DMS 273 (cell line): ENCODE results near the gene FRAS1.
A peak's percentile ranks its signal among the peaks of the same experiment; 100 is the strongest.
"Not testable (repeated sequence)": the region's sequence is repeated elsewhere in the genome, so short reads cannot be mapped to it uniquely, and the experiment has no call there.

Experiments
- DNase-seq: peaks from one replicate; lab custom pipeline; 2025; ENCODE audit not compliant: unreplicated experiment; lab: John Stamatoyannopoulos, UW

FRAS1 gene

DNA sequence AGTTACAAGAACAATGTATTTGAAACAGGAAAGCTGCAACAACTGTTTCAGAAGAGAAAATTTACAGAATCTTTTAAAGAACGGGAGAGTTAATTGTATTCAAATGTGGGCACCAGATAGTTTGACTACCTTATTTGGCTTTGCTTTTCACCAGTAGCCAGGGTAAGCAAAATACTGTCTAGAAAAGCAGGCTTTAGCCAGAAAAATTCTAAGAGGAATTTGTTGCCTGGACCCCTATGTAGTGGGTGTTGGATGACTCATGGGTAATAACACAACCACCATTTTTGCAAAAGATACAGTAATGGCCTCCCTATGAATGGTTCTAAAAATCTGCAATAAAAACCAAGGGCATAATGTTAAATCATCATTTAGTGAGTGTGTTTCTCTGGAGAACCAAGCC, 261.0 kb downstream of the FRAS1 start:
- DNase-seq: no peak

DNA sequence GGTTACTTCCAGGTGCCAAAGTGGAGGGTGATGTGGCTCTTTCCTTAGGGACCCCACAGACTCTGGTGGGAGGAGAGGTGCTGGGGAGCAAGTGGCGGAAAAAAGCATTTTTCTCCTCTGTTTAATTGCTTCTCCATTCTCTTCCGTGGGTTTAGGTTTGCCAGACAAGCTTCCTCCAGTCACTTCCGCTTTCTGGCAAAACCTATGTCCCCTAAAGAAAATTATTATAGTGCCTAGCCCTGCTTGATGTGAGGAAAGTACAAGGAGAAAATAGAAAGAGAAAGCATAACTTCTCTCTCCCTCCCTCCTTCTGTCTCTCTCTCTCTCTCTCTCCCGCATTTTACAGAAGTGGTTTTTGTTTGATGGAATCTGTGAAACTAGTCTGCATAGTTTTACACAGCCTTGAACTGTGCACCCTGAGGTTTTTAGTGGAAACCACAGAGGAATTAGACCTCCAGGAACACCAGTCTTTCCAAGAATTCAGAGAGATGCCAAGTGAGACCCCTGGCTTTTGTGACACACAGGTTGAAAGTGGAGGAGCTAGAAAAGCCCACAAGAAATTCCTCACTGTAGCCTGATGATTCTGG, 263.3 kb downstream of the FRAS1 start:
- no peak for DNase-seq

- DNase-seq: no peak
These were observed 264.9 kb downstream of the FRAS1 start for GRCh38 chr4:78322032-78322431.

DNA sequence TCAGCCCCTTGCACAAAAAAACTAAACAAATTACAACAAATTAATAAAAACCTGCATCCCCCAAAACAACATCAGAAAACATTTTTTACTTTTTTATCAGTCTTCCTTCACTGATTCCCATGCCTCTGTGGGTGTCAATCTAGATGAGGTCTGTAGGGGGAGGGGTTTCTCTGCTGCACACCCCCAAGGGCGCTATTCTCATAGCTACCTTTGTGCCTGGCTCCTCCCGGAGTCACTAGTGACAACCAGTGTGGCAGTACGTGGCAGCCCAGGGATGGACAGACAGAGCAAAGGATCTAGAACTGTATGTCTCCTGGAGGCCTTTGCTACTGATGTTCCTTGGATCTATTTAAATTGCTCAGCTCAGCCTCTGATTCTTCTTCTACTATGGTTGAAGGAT, 266.3 kb downstream of the FRAS1 start:
- no peak for DNase-seq

DNA sequence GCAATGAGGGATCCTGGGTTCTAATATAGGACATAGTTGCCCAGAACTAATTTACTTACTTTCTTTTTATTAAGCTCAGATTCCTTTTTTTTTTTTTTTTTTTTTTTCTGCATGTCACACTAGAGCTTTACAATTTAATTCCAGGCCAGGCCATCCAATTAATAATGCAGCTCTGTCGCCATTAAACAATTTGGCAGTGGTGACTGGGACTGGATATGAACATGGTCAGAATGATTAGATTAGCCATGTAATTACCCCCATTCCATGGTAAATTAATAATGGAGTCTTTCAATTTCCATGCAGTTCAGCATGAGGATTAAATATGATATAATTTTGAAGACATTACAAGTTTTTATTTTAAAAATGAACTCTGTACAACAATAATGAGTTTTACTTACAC, 267.5 kb downstream of the FRAS1 start:
- DNase-seq: no peak

DNA sequence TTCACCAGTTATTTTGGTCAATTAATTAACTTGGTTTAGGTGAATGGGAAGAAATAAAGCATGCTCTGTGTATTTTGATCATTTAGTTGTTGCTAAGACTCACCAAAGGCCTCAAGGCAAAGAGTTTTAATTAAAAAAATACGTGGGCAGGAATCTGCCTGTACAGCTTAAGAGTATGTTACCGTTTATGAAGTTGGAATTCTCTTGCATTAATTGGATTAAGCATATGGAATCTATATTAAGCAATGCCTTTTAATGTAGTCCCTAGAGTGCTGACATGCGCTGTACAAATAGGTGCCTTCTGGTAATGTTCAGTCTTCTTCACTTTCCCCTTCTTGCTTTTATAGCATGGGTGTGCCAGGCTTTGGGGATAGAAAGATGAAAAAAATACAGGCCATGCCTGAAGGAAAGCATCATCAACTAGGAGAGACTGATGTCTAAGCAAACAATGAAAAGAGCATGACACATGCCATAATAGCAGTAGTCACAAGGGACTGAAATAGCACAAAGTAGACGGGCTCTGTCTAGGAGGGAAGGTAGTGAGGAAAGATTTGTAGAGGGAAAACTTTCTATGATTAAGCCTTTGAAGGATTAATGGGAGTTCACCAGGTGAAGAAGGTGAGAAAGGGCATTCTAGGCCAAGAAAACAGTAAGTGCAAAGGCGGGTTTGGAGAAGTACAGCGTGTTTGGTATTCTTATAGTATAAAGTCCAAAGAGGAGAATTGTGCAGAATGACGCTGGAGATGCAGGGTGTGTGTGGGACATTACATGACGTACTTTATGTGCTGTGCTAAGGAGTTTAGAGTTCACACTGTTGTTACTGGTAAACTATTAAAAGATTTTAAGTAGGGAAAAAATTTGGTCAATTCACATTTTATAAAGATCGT, 268.4 kb downstream of the FRAS1 start:
- DNase-seq: no peak

DNA sequence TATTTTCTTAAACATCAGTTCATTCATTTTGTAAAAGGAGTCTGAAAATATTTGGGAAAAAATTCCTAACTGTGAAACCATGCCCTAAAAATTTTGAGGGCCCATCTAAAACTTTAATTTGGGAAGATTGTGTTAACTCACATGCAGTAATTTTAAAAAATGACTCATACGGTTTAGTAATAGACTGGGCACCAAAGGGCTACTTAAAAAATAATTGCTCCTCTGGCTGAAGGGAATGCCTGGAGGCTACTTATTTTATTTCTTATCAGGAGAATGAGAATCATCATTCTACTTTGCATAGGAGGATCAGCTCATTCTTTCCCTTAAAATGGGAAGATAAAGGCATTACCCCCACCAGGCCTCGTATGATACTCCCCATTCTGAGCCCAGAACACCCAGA, 271.5 kb downstream of the FRAS1 start:
- not testable (repeated sequence) for DNase-seq

- no peak for DNase-seq
These were observed 274.1 kb downstream of the FRAS1 start for GRCh38 chr4:78331186-78331585.

- no peak for DNase-seq
These were observed 274.8 kb downstream of the FRAS1 start for GRCh38 chr4:78331965-78332364.

DNA sequence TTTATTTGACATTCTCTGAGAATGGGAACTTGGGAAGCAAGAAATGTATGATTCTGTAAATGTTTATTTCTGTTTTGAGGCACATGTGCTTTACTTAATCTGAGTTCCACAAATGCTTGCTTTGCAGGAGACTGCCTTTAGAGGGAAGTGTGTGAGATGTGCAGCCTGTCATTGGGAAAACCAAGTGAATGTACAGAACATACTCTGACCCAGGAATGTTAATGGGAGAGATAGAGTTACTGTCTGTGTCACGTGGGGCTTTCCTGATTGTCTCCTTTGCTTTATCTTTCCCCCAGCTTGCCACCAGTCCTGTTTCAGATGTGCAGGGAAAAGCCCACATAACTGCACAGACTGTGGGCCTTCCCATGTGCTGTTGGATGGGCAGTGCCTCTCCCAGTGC, 275.9 kb downstream of the FRAS1 start:
- DNase-seq: no peak

- DNase-seq: peak; percentile 24
These were observed 279.2 kb downstream of the FRAS1 start for GRCh38 chr4:78336093-78336943.

DNA sequence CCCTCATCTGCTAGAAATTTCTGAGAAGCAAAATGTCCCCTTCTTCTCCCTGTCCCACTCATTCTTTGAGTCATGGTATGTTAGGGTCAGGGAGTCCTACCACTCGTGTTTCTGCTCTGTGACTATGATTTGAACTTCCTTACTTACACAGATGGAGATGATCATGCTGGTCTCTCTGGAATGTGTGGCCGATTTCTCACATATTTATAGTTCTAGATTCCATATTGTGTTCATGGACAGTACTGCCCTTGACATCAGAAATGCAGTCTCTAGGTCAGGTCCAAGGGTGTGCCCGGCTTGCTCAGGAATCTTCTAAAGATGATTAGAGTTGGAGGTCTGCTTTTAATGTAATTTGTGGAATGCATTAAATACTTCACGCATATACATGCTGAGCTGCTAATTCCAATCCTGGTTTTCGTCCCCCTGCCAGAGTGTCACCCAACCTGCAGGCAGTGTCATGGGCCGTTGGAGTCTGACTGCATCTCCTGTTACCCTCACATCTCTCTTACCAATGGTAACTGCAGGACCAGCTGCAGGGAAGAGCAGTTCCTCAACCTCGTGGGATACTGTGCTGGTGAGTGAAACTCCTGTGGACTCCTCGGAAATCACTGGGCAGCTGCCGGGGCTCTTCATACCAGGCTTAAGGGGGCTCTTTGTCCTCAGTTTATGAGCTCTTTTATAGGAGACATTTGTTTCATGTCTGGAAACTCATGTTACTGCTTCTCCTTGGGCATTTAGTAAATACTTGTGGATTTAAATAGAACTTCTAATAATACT, 280.3 kb downstream of the FRAS1 start:
- no peak for DNase-seq

DNA sequence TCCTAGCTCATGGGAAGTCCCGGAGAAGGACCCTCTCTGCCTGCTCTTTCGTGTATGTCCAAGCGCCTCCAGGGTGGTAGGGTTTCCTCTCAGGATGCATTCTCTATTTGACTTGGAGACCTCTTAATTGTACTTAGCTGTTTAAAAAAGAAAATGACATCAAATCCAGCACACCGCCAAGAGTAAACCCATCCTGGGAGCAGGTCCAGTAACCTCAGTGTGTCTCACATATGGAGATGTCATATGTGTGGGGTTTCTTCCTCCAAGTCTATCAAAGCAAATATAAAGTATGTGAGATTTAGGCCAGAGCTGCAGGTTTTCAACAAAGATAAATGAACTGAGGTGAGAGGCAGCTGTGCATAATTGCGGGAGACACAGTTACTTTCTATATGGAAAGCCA, 285.0 kb downstream of the FRAS1 start:
- no peak for DNase-seq

DNA sequence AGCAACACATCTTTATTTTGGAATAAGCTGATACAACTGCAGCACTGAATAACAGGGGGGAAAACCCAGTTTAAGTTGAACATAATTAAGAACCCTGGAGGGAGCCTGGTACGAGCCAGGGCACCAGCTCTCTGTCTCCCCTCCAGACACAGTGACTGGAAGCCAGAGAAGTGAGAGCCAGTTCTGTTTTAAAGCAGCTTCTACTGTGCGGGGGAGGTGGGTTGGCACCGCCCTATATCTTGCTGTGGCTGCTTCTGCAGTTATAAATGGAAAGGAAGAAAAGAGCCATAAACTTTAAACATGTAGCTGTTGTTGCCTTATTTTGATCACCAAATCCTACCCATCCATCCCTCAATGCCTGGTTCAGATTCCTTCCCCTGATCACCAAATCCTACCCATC, 286.6 kb downstream of the FRAS1 start:
- no peak for DNase-seq

- no peak for DNase-seq
These were observed 288.1 kb downstream of the FRAS1 start for GRCh38 chr4:78345237-78345636.

GRCh38 chr4:78346222-78346621, 289.1 kb downstream of the FRAS1 start:
- DNase-seq: no peak

DNA sequence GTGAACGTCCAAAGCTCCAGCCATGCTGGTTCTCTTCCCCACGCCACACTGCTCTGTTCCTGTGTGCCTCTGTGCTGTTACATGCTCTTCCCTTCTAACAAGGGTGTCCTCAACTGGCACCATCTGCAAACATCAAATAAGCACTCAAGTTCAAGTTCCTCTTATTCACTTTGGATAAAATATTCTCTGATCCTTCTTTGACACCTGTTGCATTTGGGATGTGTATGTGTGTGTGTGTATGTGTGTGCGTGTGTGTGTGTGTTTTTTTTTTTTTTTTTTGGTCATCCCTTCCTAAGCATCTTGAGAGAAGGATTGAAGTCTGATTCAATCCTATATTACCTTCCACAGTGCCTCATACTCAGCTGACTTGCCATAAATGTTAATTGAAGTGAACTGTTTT, 290.4 kb downstream of the FRAS1 start:
- DNase-seq: no peak

DNA sequence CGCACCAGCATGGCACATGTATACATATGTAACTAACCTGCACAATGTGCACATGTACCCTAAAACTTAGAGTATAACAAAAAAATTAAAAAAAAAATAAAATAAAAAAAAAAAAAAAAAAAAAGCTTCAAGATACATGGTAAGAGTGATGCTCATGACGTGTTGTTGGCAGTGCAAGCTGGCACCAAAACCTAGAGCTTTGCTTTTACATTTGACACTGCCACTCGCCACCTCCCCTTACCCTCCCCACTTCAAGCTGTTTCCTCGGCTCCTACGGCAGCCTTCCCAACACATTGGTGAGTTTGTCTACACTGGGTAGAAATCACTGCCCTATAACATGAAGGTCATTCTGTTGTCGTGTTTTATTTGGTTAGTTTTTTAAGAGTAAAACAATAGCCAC, 296.8 kb downstream of the FRAS1 start:
- DNase-seq: no peak

GRCh38 chr4:78354782-78355181, 297.7 kb downstream of the FRAS1 start:
- DNase-seq: no peak

- DNase-seq: no peak
These were observed 298.2 kb downstream of the FRAS1 start for GRCh38 chr4:78355306-78355705.

GRCh38 chr4:78356251-78356786, 299.2 kb downstream of the FRAS1 start:
- DNase-seq: no peak
